Stimulated activated CD8-positive, alpha-beta memory T cell treated with anti-CD3 and anti-CD28 coated beads, Interleukin-2, amount 100 ng/mL, for 48 hours (primary cell): ENCODE results near the gene FN3K.
"Not testable (repeated sequence)": the region's sequence is repeated elsewhere in the genome, so short reads cannot be mapped to it uniquely, and the experiment has no call there.

Experiments used
- DNase-seq, 2 donors: peaks; one replicate each; pipeline ENCODE4 v3.0.0-alpha.2; 2020; ENCODE audit warnings: low read depth in 2 of 2

The FN3K gene

GRCh38 chr17:82737967-82738877 lies 2.8 kb downstream of the FN3K start:
- no peak for DNase-seq

GRCh38 chr17:82740906-82741759 lies 5.7 kb downstream of the FN3K start:
- no peak for DNase-seq

GRCh38 chr17:82743344-82744219 lies 8.2 kb downstream of the FN3K start:
- DNase-seq = no peak

- DNase-seq = not testable (repeated sequence)
These were observed 9.3 kb downstream of the FN3K start for GRCh38 chr17:82744736-82745135.

GRCh38 chr17:82745524-82745923 lies 10.1 kb downstream of the FN3K start:
- DNase-seq = no peak

GRCh38 chr17:82748756-82749155 lies 13.3 kb downstream of the FN3K start:
- DNase-seq = no peak

GRCh38 chr17:82750241-82750908 lies 15.0 kb downstream of the FN3K start:
- no peak for DNase-seq

- no peak for DNase-seq
These were observed 15.8 kb downstream of the FN3K start for GRCh38 chr17:82751171-82751570.

GRCh38 chr17:82751571-82752370 lies 16.4 kb downstream of the FN3K start, which contains the start of gene TBCD:
TSS of gene TBCD (plus strand) at chr17:82752065. CDS start at chr17:82752194, 129 bp downstream.
- DNase-seq = peak; percentile 79 to 88

- DNase-seq = peak; percentile 17 to 35
These were observed 17.2 kb downstream of the FN3K start for GRCh38 chr17:82752371-82753200.

- DNase-seq = no peak
These were observed 17.7 kb downstream of the FN3K start for GRCh38 chr17:82753201-82753464.

GRCh38 chr17:82754297-82755208 lies 19.1 kb downstream of the FN3K start:
- DNase-seq = no peak

- no peak for DNase-seq
These were observed 20.8 kb downstream of the FN3K start for GRCh38 chr17:82756166-82756565.

GRCh38 chr17:82765371-82765770 lies 30.0 kb downstream of the FN3K start:
- DNase-seq = no peak

- peak; percentile 23 to 26 for DNase-seq
These were observed 31.8 kb downstream of the FN3K start for GRCh38 chr17:82767041-82767754.

- no peak for DNase-seq
These were observed 33.6 kb downstream of the FN3K start for GRCh38 chr17:82769041-82769440.

- DNase-seq = no peak
These were observed 36.6 kb downstream of the FN3K start for GRCh38 chr17:82772026-82772425.

- not testable (repeated sequence) for DNase-seq
These were observed 39.0 kb downstream of the FN3K start for GRCh38 chr17:82774456-82774855.
